ENCODE data around the gene AKAP6. TPM values are rescaled to one million over a fixed set of nuclear protein-coding genes. Genes with fewer than 3 reads are reported as not detected.

The AKAP6 gene
- total RNA-seq, 1 experiment from 2014 or later = 1.9 TPM

DNA sequence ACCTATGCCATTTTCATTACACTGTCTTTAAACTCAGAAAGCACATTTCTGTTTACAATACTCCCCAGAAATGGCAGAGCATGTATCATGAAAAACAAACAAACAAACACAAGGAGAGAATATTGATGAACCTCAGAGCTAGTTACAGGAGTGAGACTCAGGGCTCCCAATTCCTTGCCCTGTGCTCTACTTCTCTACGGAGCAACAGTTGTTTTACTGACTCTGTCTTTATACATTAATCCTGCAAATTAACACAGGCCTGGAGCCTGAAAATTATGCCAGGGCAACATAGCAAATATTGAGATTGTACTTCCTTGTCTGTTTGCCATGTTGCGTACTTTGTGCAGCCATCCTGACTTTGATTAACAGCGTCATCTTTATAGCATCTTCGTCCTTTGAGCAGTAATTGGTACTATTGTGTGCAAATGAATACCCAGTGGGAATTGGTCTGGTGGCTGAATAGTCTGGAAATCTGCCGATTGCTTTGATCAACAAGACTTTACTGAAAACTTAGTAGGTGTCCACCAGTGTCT, 15.2 kb upstream of the AKAP6 start (continued):
- TF ChIP-seq FOSL1 (IDR thresholded peaks at IDR 0.05; ENCODE audit: low read depth) (no peak), ZNF274 (IDR thresholded peaks at IDR 0.05; ENCODE audit: low read depth, low read length) (no peak)

DNA sequence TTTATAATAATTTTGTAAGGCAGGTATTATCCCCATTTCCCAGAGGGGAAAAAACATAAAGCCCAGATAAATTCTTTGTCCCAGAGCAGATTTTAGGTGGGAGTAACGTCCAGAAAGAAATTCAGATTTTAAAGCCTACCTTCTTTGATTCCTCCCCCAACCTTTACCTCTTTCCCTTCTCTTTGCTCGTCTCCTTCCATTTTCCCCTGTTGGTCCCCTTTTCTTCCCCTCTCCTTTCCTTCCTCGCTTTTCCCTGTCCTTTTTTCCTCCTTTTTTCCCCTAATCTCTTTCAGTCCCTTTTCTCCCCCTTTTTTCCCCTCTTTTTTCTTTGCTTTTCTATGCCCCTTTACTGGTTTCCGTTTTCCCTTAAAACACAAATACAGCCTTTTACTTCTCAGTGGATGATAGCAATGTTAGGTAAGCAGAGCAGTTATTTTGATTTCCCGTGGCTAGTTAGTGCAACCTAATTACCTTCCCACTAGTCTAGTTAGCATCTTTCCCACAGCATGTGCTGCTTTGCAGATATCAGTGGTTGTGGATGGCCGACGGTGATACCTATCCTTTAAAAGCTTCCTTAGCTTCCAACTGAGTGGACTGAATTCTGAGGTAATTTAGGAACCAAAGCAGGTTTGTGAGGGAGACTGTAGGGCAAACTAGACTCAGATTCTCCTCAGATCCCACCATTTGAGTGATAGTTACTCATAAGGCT, 10.9 kb upstream of the AKAP6 start:
- H3K79me2 ChIP-seq (ENCODE audit: insufficient read depth, low read length) = no peaks in the 10 kb centered on the region
- H3K9ac ChIP-seq (ENCODE audit: low read length) = no peak overlapping the region
- H3K4me3 ChIP-seq (replicated peaks in 1 of 2; ENCODE audit: low read depth in 1 of 2, low read length in 2 of 2) = no peak overlapping the region
- H2AFZ ChIP-seq (ENCODE audit: low read depth, low read length, poor library complexity, severe bottlenecking) = no peak overlapping the region
- H4K20me1 ChIP-seq (ENCODE audit: insufficient read depth) = no peaks in the 10 kb centered on the region
- no peak overlapping the region for H3K4me2 ChIP-seq (ENCODE audit: low read length)
- ChIA-PET POLR2A (no interaction called here), RAD21 (ENCODE audit: low non-redundant PET in 1 of 2, low total read pairs in 2 of 2, uncharacterized antibody in 2 of 2, unreplicated experiment in 2 of 2) (no interaction called here), CTCF (no interaction called here)
- intact Hi-C loops (cut with micrococcal nuclease) = no loop called here
- no peak overlapping the region for H3K27ac ChIP-seq (ENCODE audit: low read depth, low read length)
- H3K9me3 ChIP-seq (ENCODE audit: control insufficient read depth in 1 of 2, insufficient read depth in 1 of 2, low read depth in 1 of 2, low read length in 2 of 2) = no peaks in the 10 kb centered on the region
- no TSS peak for BruUV-seq (replicated peaks)
- no peaks in the 10 kb centered on the region for H3K36me3 ChIP-seq (ENCODE audit: control insufficient read depth in 1 of 2, insufficient read depth in 2 of 2, low read length in 2 of 2)
- no peaks in the 10 kb centered on the region for H3K27me3 ChIP-seq (ENCODE audit: insufficient read depth, low read length)
- no peaks in the 10 kb centered on the region for H3K4me1 ChIP-seq (ENCODE audit: control insufficient read depth in 1 of 2, insufficient read depth in 2 of 2, low read length in 2 of 2)
- DNase-seq (ENCODE audit: low read depth, low spot score) (no peak), ATAC-seq (no peak)
- no peaks in the 10 kb centered on the region for H3K9me2 ChIP-seq (ENCODE audit: insufficient read depth)
- no peak for TF ChIP-seq YY1 (IDR thresholded peaks at IDR 0.05; ENCODE audit: extremely low read depth, insufficient replicate concordance, low read depth, low read length)
- TF ChIP-seq JUND (IDR thresholded peaks at IDR 0.05) = no peak
- no peak for TF ChIP-seq POLR2AphosphoS5 (IDR thresholded peaks at IDR 0.05; ENCODE audit: low read depth, low read length)
- no peak for TF ChIP-seq POLR2A (IDR thresholded peaks at IDR 0.05; ENCODE audit: borderline replicate concordance, extremely low read depth, insufficient read depth, insufficient read length)
- TF ChIP-seq, protein P1, sequence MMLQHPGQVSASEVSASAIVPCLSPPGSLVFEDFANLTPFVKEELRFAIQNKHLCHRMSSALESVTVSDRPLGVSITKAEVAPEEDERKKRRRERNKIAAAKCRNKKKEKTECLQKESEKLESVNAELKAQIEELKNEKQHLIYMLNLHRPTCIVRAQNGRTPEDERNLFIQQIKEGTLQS (IDR thresholded peaks at IDR 0.05) = no peak
- no peak for TF ChIP-seq EZH2 (IDR thresholded peaks at IDR 0.05)
- no peak for TF ChIP-seq FOSL1 (IDR thresholded peaks at IDR 0.05; ENCODE audit: low read depth)
- no peak for TF ChIP-seq CTCF (IDR thresholded peaks at IDR 0.05 in 2 of 3, conservative IDR thresholded peaks at IDR 0.05 in 1 of 3; ENCODE audit: borderline replicate concordance in 1 of 3, insufficient read depth in 1 of 3, low read depth in 2 of 3, low read length in 2 of 3)
- TF ChIP-seq REST (IDR thresholded peaks at IDR 0.05; ENCODE audit: low read depth) = no peak
- TF ChIP-seq, protein P2, sequence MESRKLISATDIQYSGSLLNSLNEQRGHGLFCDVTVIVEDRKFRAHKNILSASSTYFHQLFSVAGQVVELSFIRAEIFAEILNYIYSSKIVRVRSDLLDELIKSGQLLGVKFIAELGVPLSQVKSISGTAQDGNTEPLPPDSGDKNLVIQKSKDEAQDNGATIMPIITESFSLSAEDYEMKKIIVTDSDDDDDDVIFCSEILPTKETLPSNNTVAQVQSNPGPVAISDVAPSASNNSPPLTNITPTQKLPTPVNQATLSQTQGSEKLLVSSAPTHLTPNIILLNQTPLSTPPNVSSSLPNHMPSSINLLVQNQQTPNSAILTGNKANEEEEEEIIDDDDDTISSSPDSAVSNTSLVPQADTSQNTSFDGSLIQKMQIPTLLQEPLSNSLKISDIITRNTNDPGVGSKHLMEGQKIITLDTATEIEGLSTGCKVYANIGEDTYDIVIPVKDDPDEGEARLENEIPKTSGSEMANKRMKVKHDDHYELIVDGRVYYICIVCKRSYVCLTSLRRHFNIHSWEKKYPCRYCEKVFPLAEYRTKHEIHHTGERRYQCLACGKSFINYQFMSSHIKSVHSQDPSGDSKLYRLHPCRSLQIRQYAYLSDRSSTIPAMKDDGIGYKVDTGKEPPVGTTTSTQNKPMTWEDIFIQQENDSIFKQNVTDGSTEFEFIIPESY (IDR thresholded peaks at IDR 0.05; ENCODE audit: extremely low read depth, insufficient replicate concordance, low read length) = no peak
- TF ChIP-seq CEBPB (IDR thresholded peaks at IDR 0.05; ENCODE audit: low read depth) = no peak
- no peak for TF ChIP-seq ZNF274 (IDR thresholded peaks at IDR 0.05; ENCODE audit: low read depth, low read length)
- TF ChIP-seq TCF7L2 (IDR thresholded peaks at IDR 0.05; ENCODE audit: borderline replicate concordance, extremely low read depth, insufficient read depth, insufficient read length) = no peak
- no peak for TF ChIP-seq SP1 (IDR thresholded peaks at IDR 0.05; ENCODE audit: low read depth)
- TF ChIP-seq SRF (IDR thresholded peaks at IDR 0.05; ENCODE audit: low read depth) = no peak
- TF ChIP-seq RAD21 (IDR thresholded peaks at IDR 0.05; ENCODE audit: low read depth) = no peak
- no peak for TF ChIP-seq CBX3 (IDR thresholded peaks at IDR 0.05; ENCODE audit: low read depth)
